ENCODE measurements around the gene ZNF644. TPM values are rescaled to one million over a fixed set of nuclear protein-coding genes. Genes with fewer than 3 reads are reported as not detected.
"Not testable (repeated sequence)": the region's sequence is repeated elsewhere in the genome, so short reads cannot be mapped to it uniquely, and the experiment has no call there.

The ZNF644 gene
- total and polyA plus RNA-seq, 2 donors (not counting 1 experiment from before 2014, with no cell fraction given) = 9.6 to 124 TPM

- ChIA-PET CTCF (interaction anchor here (0.7 to 1.6 kb wide), 3 partner anchors 28 to 111 kb away, joined by 3 to 5 read pairs (median 5); no protein-coding TSS in a partner anchor), POLR2A (interaction anchor here (1.1 kb wide), 1 partner anchor 33 kb away, joined by 4 read pairs; the partner anchor contains the start of gene ZNF644)
- peak overlapping the region in 1 of 5 experiments; percentile 34 for H3K4me3 ChIP-seq (ENCODE audit: control extremely low read depth in 1 of 5, extremely low read depth in 1 of 5, insufficient read depth in 1 of 5, low read depth in 2 of 5, low read length in 4 of 5)
- H3K9ac ChIP-seq (ENCODE audit: low read length) = peak overlapping the region; percentile 28
- Mint-ChIP-seq H3K27me3 (no peaks in the 10 kb centered on the region), H3K4me1 (peaks cover 9% of the 10 kb centered on the region), H3K27ac (no peak overlapping the region), H3K4me3 (no peak overlapping the region), H3K9me3 (ENCODE audit: insufficient read depth) (no peaks in the 10 kb centered on the region)
- H3K79me2 ChIP-seq (ENCODE audit: control insufficient read depth, insufficient read depth, low read length) = no peaks in the 10 kb centered on the region
- H3K27ac ChIP-seq (ENCODE audit: low read length in 2 of 2) = peak overlapping the region; percentile 48 to 73
- no peaks in the 10 kb centered on the region for H3K9me3 ChIP-seq (ENCODE audit: control extremely low read depth in 1 of 3, control insufficient read depth in 2 of 3, insufficient read depth in 1 of 3, low read length in 2 of 3)
- no peak for TF ChIP-seq EZH2 (IDR thresholded peaks at IDR 0.05; ENCODE audit: borderline replicate concordance, insufficient read depth, low read depth, low read length, poor library complexity, severe bottlenecking)
- TF ChIP-seq, protein P1, sequence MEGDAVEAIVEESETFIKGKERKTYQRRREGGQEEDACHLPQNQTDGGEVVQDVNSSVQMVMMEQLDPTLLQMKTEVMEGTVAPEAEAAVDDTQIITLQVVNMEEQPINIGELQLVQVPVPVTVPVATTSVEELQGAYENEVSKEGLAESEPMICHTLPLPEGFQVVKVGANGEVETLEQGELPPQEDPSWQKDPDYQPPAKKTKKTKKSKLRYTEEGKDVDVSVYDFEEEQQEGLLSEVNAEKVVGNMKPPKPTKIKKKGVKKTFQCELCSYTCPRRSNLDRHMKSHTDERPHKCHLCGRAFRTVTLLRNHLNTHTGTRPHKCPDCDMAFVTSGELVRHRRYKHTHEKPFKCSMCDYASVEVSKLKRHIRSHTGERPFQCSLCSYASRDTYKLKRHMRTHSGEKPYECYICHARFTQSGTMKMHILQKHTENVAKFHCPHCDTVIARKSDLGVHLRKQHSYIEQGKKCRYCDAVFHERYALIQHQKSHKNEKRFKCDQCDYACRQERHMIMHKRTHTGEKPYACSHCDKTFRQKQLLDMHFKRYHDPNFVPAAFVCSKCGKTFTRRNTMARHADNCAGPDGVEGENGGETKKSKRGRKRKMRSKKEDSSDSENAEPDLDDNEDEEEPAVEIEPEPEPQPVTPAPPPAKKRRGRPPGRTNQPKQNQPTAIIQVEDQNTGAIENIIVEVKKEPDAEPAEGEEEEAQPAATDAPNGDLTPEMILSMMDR (IDR thresholded peaks at IDR 0.05) = no peak
- ATAC-seq (ENCODE audit: low read depth) (peak; percentile 87), DNase-seq (peak; percentile 69)
- H3K4me1 ChIP-seq (ENCODE audit: control insufficient read depth in 2 of 2, insufficient read depth in 2 of 2, low read length in 2 of 2) = peaks cover 50 to 62% of the 10 kb centered on the region in 2 donors
- 43% methylated on average over 2 of the region's 2 CpGs for WGBS (ENCODE audit: insufficient coverage)
- peak overlapping the region; percentile 50 for H2AFZ ChIP-seq (ENCODE audit: insufficient read depth, low read depth, low read length, poor library complexity, severe bottlenecking)
- intact Hi-C loops (cut with micrococcal nuclease) = loop anchor here (1.0 to 10.0 kb wide), 3 partner anchors 8 to 50 kb away; no protein-coding TSS in a partner anchor
- no peaks in the 10 kb centered on the region for H4K20me1 ChIP-seq (ENCODE audit: control insufficient read depth, insufficient read depth, low read length, poor library complexity, severe bottlenecking)
- H3K4me2 ChIP-seq (replicated peaks; ENCODE audit: low read depth, low read length, poor library complexity, severe bottlenecking) = peak overlapping the region; percentile 62
- H3K36me3 ChIP-seq (replicated peaks in 1 of 2; ENCODE audit: control extremely low read depth in 1 of 2, control insufficient read depth in 1 of 2, extremely low read depth in 1 of 2, insufficient read depth in 2 of 2, low read length in 1 of 2) = no peaks in the 10 kb centered on the region
- no peaks in the 10 kb centered on the region for H3K27me3 ChIP-seq (replicated peaks in 1 of 4; ENCODE audit: control extremely low read depth in 1 of 4, control insufficient read depth in 3 of 4, insufficient read depth in 4 of 4, low read length in 3 of 4)
These were observed 33.1 kb upstream of the ZNF644 start for GRCh38 chr1:91054780-91055481.

- H3K27ac Mint-ChIP-seq = no peak overlapping the region
- Histone ChIP-seq H3K9me3 (ENCODE audit: control extremely low read depth in 1 of 3, control insufficient read depth in 2 of 3, insufficient read depth in 1 of 3, low read length in 2 of 3) (no peaks in the 10 kb centered on the region), H3K27me3 (replicated peaks in 1 of 4; ENCODE audit: control extremely low read depth in 1 of 4, control insufficient read depth in 3 of 4, insufficient read depth in 4 of 4, low read length in 3 of 4) (no peaks in the 10 kb centered on the region), H3K36me3 (replicated peaks in 1 of 2; ENCODE audit: control extremely low read depth in 1 of 2, control insufficient read depth in 1 of 2, extremely low read depth in 1 of 2, insufficient read depth in 2 of 2, low read length in 1 of 2) (no peaks in the 10 kb centered on the region), H3K27ac (ENCODE audit: low read length in 2 of 2) (no peak overlapping the region), H3K9ac (ENCODE audit: low read length) (no peak overlapping the region), H3K4me2 (replicated peaks; ENCODE audit: low read depth, low read length, poor library complexity, severe bottlenecking) (peak overlapping the region; percentile 62), H2AFZ (ENCODE audit: insufficient read depth, low read depth, low read length, poor library complexity, severe bottlenecking) (peak overlapping the region; percentile 45), H3K4me3 (ENCODE audit: control extremely low read depth in 1 of 5, extremely low read depth in 1 of 5, insufficient read depth in 1 of 5, low read depth in 2 of 5, low read length in 4 of 5) (no peak overlapping the region), H3K4me1 (ENCODE audit: control insufficient read depth in 2 of 2, insufficient read depth in 2 of 2, low read length in 2 of 2) (peaks cover 49 to 53% of the 10 kb centered on the region in 2 donors), H3K79me2 (ENCODE audit: control insufficient read depth, insufficient read depth, low read length) (no peaks in the 10 kb centered on the region), H4K20me1 (ENCODE audit: control insufficient read depth, insufficient read depth, low read length, poor library complexity, severe bottlenecking) (no peaks in the 10 kb centered on the region)
- TF ChIP-seq EZH2 (IDR thresholded peaks at IDR 0.05; ENCODE audit: borderline replicate concordance, insufficient read depth, low read depth, low read length, poor library complexity, severe bottlenecking) = no peak
- TF ChIP-seq, protein P1 (IDR thresholded peaks at IDR 0.05) = no peak
- H3K27me3 Mint-ChIP-seq = no peaks in the 10 kb centered on the region
- no peak for DNase-seq
- ChIA-PET POLR2A (no interaction called here), CTCF (interaction anchor here (0.7 to 1.4 kb wide), 2 partner anchors 27 to 50 kb away, joined by 3 to 5 read pairs; no protein-coding TSS in a partner anchor)
- H3K9me3 Mint-ChIP-seq (ENCODE audit: insufficient read depth) = no peaks in the 10 kb centered on the region
- no peak for ATAC-seq (ENCODE audit: low read depth)
- intact Hi-C loops (cut with micrococcal nuclease) = loop anchor here (1.0 to 10.0 kb wide), 3 partner anchors 10 to 49 kb away; no protein-coding TSS in a partner anchor
- WGBS (ENCODE audit: insufficient coverage) = no CpG with 5 or more reads among the region's 2 CpGs
- peaks cover 3% of the 10 kb centered on the region for H3K4me1 Mint-ChIP-seq
- no peak overlapping the region for H3K4me3 Mint-ChIP-seq
These were observed 31.8 kb upstream of the ZNF644 start for GRCh38 chr1:91053630-91054029.

DNA sequence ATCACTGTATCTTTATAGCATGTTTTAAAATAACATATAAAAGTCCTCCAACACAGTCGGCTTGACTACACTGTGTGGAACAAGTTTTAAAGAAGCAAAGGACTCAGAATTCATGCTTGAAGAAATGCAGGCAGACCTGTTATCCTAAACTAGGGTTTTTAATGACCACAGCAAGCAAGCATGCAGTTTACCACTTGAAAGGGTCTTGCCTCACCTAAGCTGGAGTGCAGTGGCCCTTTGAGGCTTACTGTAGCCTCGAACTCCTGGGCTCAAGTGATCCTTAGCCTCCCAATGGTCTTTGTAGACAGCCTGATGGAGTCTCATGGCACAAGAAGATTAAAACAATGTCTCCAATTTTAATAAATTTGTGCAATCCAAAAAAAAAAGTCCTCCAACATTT lies 27.7 kb upstream of the ZNF644 start:
- H4K20me1 ChIP-seq (ENCODE audit: control insufficient read depth, insufficient read depth, low read length, poor library complexity, severe bottlenecking); H3K4me1 Mint-ChIP-seq; CTCF ChIA-PET; H3K4me3 ChIP-seq (ENCODE audit: control extremely low read depth in 1 of 5, extremely low read depth in 1 of 5, insufficient read depth in 1 of 5, low read depth in 2 of 5, low read length in 4 of 5); H3K27me3 Mint-ChIP-seq; ATAC-seq (ENCODE audit: low read depth); H2AFZ ChIP-seq (ENCODE audit: insufficient read depth, low read depth, low read length, poor library complexity, severe bottlenecking); DNase-seq; H3K79me2 ChIP-seq (ENCODE audit: control insufficient read depth, insufficient read depth, low read length); H3K4me3 Mint-ChIP-seq; H3K9ac ChIP-seq (ENCODE audit: low read length); H3K27me3 ChIP-seq (replicated peaks in 1 of 4; ENCODE audit: control extremely low read depth in 1 of 4, control insufficient read depth in 3 of 4, insufficient read depth in 4 of 4, low read length in 3 of 4); intact Hi-C loops (cut with micrococcal nuclease); H3K9me3 Mint-ChIP-seq (ENCODE audit: insufficient read depth); POLR2A ChIA-PET; H3K27ac ChIP-seq (ENCODE audit: low read length in 2 of 2); H3K9me3 ChIP-seq (ENCODE audit: control extremely low read depth in 1 of 3, control insufficient read depth in 2 of 3, insufficient read depth in 1 of 3, low read length in 2 of 3); H3K4me2 ChIP-seq (replicated peaks; ENCODE audit: low read depth, low read length, poor library complexity, severe bottlenecking); H3K27ac Mint-ChIP-seq; H3K36me3 ChIP-seq (replicated peaks in 1 of 2; ENCODE audit: control extremely low read depth in 1 of 2, control insufficient read depth in 1 of 2, extremely low read depth in 1 of 2, insufficient read depth in 2 of 2, low read length in 1 of 2): not testable (repeated sequence)
- peaks cover 12 to 15% of the 10 kb centered on the region in 2 donors for H3K4me1 ChIP-seq (ENCODE audit: control insufficient read depth in 2 of 2, insufficient read depth in 2 of 2, low read length in 2 of 2)
- 70% methylated on average over 2 of the region's 2 CpGs for WGBS (ENCODE audit: insufficient coverage)
